T-cell (primary cell): Measurements from ENCODE around the gene TRPM6. TPM values are rescaled to one million over a fixed set of nuclear protein-coding genes. Genes with fewer than 3 reads are reported as not detected.

Experiments used
- total RNA-seq, 35 experiments: library from RNA in 6 of 35; stranded (reverse) in 6 of 35; fragments of 120-200 nt in 1 of 35; gene quantifications; one replicate each; pipeline versions ENCODE4 v1.2.1 to v1.2.4 and lab custom pipeline; 2013 to 2026

TRPM6 gene
- total RNA-seq, 5 donors from 2014 or later (not counting 1 experiment from before 2014, with no cell fraction given): not detected

Other genes starting within 250 kb of the TRPM6 start
- gene C9orf40, start 65.0 kb upstream of the TRPM6 start, total RNA-seq: 1 to 10 TPM; 2.1 to 6.9 (median 5.9) TPM
- gene CARNMT1, start 140.4 kb upstream of the TRPM6 start, total RNA-seq: 10 to 100 TPM; 22.4 to 26.4 (median 25.4) TPM
- gene NMRK1, start 200.2 kb upstream of the TRPM6 start, total RNA-seq: 10 to 100 TPM; 61.9 to 91.0 (median 72.6) TPM
- gene OSTF1, start 200.6 kb upstream of the TRPM6 start, total RNA-seq: 10 to 100 TPM; 46.6 to 73.9 (median 58.3) TPM